K562 (cell line): Measurements from ENCODE around the gene SRP72. TPM values are rescaled to one million over a fixed set of nuclear protein-coding genes. Genes with fewer than 3 reads are reported as not detected.
A peak's percentile ranks its signal among the peaks of the same experiment; 100 is the strongest.

ENCODE experiments used
- CBX3 ChIP-seq, 2 experiments: IDR thresholded peaks; 1 replicate in 1 of 2; 2 replicates in 1 of 2; pipeline ENCODE4 v1.6.1; 2012; ENCODE audit warnings: inconsistent platforms in 2 of 2, low read length in 2 of 2, borderline replicate concordance in 1 of 2, control low read depth in 1 of 2
- CHCHD3 ChIP-seq: fragments of 250-450 bp; sonication (Bioruptor Pico); IDR thresholded peaks from 2 replicates; pipeline ENCODE4 v2.1.2; 2022; ENCODE audit warnings: mild to moderate bottlenecking
- FOXJ2 ChIP-seq: fragments of 200-800 bp; sonication (Bioruptor generic); IDR thresholded peaks from 2 replicates; pipeline ENCODE4 v1.6.1; 2016; ENCODE audit warnings: missing genetic modification characterization, missing compliant biosample characterization
- HNRNPLL ChIP-seq: fragments of 200-400 bp; formaldehyde crosslinking; IDR thresholded peaks from 2 replicates; pipeline ENCODE4 v1.6.1; 2017; ENCODE audit warnings: low read length, low read depth, mild to moderate bottlenecking; ENCODE audit not compliant: poor library complexity, severe bottlenecking
- ILF3 ChIP-seq: fragments of 450-650 bp; IDR thresholded peaks from 2 replicates; pipeline ENCODE4 v1.6.1; 2018; ENCODE audit warnings: antibody characterized with exemption, mild to moderate bottlenecking, moderate library complexity, borderline replicate concordance
- JUNB ChIP-seq: fragments of 450-650 bp; formaldehyde crosslinking; conservative IDR thresholded peaks from 2 replicates; pipeline ENCODE4 v1.4.0; 2020; ENCODE audit warnings: mild to moderate bottlenecking
- KLF10 ChIP-seq: fragments of 250-450 bp; sonication (Bioruptor Pico); IDR thresholded peaks from 2 replicates; pipeline ENCODE4 v1.6.1; 2021; ENCODE audit warnings: matching md5 sums
- LCOR ChIP-seq: sonication (generic); formaldehyde crosslinking; IDR thresholded peaks from 2 replicates; pipeline ENCODE4 v1.8.0; 2022; ENCODE audit warnings: mild to moderate bottlenecking, missing genetic modification reagents
- MTA2 ChIP-seq: fragments of 450-650 bp; IDR thresholded peaks from 2 replicates; pipeline ENCODE4 v1.6.1; 2016; ENCODE audit warnings: low read depth
- NR2C2 ChIP-seq, 2 experiments: fragments of 200-800 bp in 1 of 2; sonication (Bioruptor generic) in 1 of 2; sonication (generic) in 1 of 2; formaldehyde crosslinking in 1 of 2; IDR thresholded peaks; 2 replicates each; pipeline versions ENCODE4 v1.6.1 to v1.8.0; 2016 to 2022; ENCODE audit warnings: mild to moderate bottlenecking in 1 of 2, missing compliant biosample characterization in 1 of 2, missing genetic modification characterization in 1 of 2, missing genetic modification reagents in 1 of 2
- POLR2AphosphoS5 ChIP-seq: IDR thresholded peaks from 2 replicates; pipeline ENCODE4 v1.6.1; 2011; ENCODE audit warnings: mild to moderate bottlenecking, low read depth, low read length, moderate library complexity; ENCODE audit not compliant: control insufficient read depth, insufficient read depth
- RFX7 ChIP-seq: fragments of 250-450 bp; sonication (Bioruptor Pico); IDR thresholded peaks from 2 replicates; pipeline ENCODE4 v1.5.1; 2021; ENCODE audit warnings: mild to moderate bottlenecking
- SNIP1 ChIP-seq: fragments of 450-650 bp; IDR thresholded peaks from 2 replicates; pipeline ENCODE4 v1.7.1; 2017; ENCODE audit warnings: low read depth, mild to moderate bottlenecking
- TAF7 ChIP-seq: fragments of 450-650 bp; IDR thresholded peaks from 2 replicates; pipeline ENCODE4 v1.6.1; 2016; ENCODE audit warnings: missing genetic modification characterization, missing compliant biosample characterization
- TCF7 ChIP-seq: sonication (generic); IDR thresholded peaks from 2 replicates; pipeline ENCODE4 v1.6.1; 2016; ENCODE audit warnings: antibody characterized with exemption, borderline replicate concordance
- ZNF347 ChIP-seq: fragments of 450-650 bp; formaldehyde crosslinking; IDR thresholded peaks from 2 replicates; pipeline ENCODE4 v1.4.0; 2020; ENCODE audit warnings: low read depth, mild to moderate bottlenecking, moderate library complexity
- ZNF57 ChIP-seq: fragments of 450-650 bp; formaldehyde crosslinking; IDR thresholded peaks from 2 replicates; pipeline ENCODE4 v1.4.0; 2020; ENCODE audit warnings: mild to moderate bottlenecking, moderate library complexity
- polyA plus RNA-seq, 8 experiments: library from polyadenylated mRNA; depleted of rRNA in 4 of 8; stranded (reverse) in 5 of 8; unstranded in 3 of 8; fragments of >200 nt; fragmentation: Nextera tagmentation in 2 of 8; fragmentation: Illumina TruSeq in 1 of 8; extraction: Ambion mirVana in 2 of 8; extraction: Trizol in 1 of 8; gene quantifications; 2 replicates each; pipeline versions ENCODE4 v1.2.1 to v1.2.3, GENCODE V29; 2011 to 2014; ENCODE audit warnings: inconsistent platforms in 1 of 8, missing spikeins in 1 of 8
- total RNA-seq, 7 experiments: library from RNA; depleted of rRNA in 6 of 7; stranded (reverse); fragments of >200 nt in 6 of 7; fragmentation: Illumina TruSeq in 2 of 7; extraction: Trizol in 2 of 7; gene quantifications; 2 replicates each; pipeline versions ENCODE4 v1.2.1 to v1.2.3, GENCODE V29; 2011 to 2021; ENCODE audit warnings: low replicate concordance in 1 of 7
- TF ChIP-seq, protein P1 (sequence below): fragments of 250-450 bp; sonication (Bioruptor Pico); IDR thresholded peaks from 2 replicates; pipeline ENCODE4 v1.4.0; 2020; ENCODE audit warnings: borderline replicate concordance
- TF ChIP-seq, protein P2 (sequence below): fragments of 450-650 bp; IDR thresholded peaks from 2 replicates; pipeline ENCODE4 v1.6.1; 2017; ENCODE audit warnings: antibody characterized with exemption
- TF ChIP-seq, protein P3 (sequence below), 2 experiments: IDR thresholded peaks; 2 replicates each; pipeline ENCODE4 v1.6.1; 2012; ENCODE audit warnings: improper control_type of control experiment in 2 of 2, low read depth in 2 of 2, low read length in 2 of 2, borderline replicate concordance in 1 of 2
- TF ChIP-seq, protein P4 (sequence below): sonication (generic); formaldehyde crosslinking; IDR thresholded peaks from 2 replicates; pipeline ENCODE4 v1.5.0; 2020; ENCODE audit warnings: missing genetic modification reagents

Gene SRP72
- total and polyA plus RNA-seq, 9 of the 15 experiments (the other 6 are each of a cell fraction or from before 2014, with no cell fraction given) = 124 to 341 (median 202) TPM

DNA sequence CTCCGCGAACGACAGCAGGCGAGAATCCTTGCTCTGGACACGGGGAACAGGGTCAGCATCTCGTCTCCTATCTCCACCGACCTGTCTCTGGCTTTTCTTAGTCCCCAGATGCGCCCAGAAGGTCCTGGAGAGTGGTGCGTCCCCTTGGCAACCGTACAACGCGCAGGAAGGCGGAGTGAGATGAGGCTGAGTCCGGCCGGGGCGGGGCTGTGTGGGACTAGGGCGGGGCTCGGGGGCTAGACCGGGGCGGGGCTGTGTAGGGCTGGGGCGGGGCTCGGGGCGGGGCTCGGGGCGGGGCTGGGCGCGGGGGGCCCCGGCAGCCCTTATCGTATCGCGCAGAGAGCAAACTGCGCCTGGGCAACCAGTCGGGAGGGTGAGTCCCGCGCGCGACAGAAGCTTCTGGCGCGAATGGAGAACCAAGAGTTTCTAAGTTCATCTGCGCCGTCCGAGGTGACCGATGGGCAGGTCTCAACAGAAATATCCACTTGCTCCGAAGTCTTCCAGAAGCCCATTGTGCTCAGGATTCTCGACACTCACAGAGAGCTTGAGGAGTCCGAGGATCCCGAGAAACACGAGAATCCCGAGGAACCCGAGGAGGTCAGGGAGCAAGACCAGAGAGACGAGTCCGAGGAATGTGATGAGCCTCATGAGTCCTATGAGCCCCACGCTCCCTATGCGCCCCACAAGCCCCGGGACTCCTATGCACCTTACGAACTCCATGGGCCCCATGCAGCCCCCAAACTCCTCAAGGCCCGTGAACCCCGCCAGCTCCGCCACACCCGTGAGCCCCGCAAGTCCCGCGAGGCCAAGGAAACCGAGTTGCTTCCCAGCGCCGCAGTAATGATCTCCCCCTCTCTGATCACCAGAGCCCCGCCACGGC is 63.1 kb downstream of the SRP72 start (continued):
- TF ChIP-seq, protein P1, sequence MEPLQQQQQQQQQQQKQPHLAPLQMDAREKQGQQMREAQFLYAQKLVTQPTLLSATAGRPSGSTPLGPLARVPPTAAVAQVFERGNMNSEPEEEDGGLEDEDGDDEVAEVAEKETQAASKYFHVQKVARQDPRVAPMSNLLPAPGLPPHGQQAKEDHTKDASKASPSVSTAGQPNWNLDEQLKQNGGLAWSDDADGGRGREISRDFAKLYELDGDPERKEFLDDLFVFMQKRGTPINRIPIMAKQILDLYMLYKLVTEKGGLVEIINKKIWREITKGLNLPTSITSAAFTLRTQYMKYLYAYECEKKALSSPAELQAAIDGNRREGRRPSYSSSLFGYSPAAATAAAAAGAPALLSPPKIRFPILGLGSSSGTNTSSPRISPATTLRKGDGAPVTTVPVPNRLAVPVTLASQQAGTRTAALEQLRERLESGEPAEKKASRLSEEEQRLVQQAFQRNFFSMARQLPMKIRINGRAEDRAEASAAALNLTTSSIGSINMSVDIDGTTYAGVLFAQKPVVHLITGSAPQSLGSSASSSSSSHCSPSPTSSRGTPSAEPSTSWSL (CRISPR knock-in tag) = no peak
- TF ChIP-seq ZNF57 (CRISPR knock-in tag) = no peak
- TF ChIP-seq RFX7 (CRISPR knock-in tag) = no peak
- TF ChIP-seq ILF3 = no peak
- TF ChIP-seq HNRNPLL = no peak
- no peak for TF ChIP-seq JUNB
- peak; percentile 70 for TF ChIP-seq TAF7 (tag)
- no peak for TF ChIP-seq MTA2
- TF ChIP-seq CBX3 (IDR thresholded peaks at IDR 0.05; ENCODE audit: borderline replicate concordance in 1 of 2, low read length in 2 of 2) = 0 out of 3 replicates have a peak, but pooled peaks of 1 of the 2 experiments have one; percentile 41
- TF ChIP-seq, protein P2, sequence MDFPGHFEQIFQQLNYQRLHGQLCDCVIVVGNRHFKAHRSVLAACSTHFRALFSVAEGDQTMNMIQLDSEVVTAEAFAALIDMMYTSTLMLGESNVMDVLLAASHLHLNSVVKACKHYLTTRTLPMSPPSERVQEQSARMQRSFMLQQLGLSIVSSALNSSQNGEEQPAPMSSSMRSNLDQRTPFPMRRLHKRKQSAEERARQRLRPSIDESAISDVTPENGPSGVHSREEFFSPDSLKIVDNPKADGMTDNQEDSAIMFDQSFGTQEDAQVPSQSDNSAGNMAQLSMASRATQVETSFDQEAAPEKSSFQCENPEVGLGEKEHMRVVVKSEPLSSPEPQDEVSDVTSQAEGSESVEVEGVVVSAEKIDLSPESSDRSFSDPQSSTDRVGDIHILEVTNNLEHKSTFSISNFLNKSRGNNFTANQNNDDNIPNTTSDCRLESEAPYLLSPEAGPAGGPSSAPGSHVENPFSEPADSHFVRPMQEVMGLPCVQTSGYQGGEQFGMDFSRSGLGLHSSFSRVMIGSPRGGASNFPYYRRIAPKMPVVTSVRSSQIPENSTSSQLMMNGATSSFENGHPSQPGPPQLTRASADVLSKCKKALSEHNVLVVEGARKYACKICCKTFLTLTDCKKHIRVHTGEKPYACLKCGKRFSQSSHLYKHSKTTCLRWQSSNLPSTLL = no peak
- TF ChIP-seq SNIP1 = no peak
- no peak for TF ChIP-seq ZNF347 (CRISPR knock-in tag)
- TF ChIP-seq TCF7 = no peak
- peak; percentile 84 for TF ChIP-seq POLR2AphosphoS5
- no peak for TF ChIP-seq FOXJ2
- TF ChIP-seq, protein P3, sequence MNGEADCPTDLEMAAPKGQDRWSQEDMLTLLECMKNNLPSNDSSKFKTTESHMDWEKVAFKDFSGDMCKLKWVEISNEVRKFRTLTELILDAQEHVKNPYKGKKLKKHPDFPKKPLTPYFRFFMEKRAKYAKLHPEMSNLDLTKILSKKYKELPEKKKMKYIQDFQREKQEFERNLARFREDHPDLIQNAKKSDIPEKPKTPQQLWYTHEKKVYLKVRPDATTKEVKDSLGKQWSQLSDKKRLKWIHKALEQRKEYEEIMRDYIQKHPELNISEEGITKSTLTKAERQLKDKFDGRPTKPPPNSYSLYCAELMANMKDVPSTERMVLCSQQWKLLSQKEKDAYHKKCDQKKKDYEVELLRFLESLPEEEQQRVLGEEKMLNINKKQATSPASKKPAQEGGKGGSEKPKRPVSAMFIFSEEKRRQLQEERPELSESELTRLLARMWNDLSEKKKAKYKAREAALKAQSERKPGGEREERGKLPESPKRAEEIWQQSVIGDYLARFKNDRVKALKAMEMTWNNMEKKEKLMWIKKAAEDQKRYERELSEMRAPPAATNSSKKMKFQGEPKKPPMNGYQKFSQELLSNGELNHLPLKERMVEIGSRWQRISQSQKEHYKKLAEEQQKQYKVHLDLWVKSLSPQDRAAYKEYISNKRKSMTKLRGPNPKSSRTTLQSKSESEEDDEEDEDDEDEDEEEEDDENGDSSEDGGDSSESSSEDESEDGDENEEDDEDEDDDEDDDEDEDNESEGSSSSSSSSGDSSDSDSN (IDR thresholded peaks at IDR 0.05; ENCODE audit: borderline replicate concordance in 1 of 2, low read depth in 2 of 2, low read length in 2 of 2) = no peak
- TF ChIP-seq, protein P4, sequence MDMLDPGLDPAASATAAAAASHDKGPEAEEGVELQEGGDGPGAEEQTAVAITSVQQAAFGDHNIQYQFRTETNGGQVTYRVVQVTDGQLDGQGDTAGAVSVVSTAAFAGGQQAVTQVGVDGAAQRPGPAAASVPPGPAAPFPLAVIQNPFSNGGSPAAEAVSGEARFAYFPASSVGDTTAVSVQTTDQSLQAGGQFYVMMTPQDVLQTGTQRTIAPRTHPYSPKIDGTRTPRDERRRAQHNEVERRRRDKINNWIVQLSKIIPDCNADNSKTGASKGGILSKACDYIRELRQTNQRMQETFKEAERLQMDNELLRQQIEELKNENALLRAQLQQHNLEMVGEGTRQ (CRISPR knock-in tag) = no peak
- TF ChIP-seq CHCHD3 (CRISPR knock-in tag) = no peak
- TF ChIP-seq KLF10 (CRISPR knock-in tag) = no peak
- no peak for TF ChIP-seq LCOR (CRISPR knock-in tag)
- TF ChIP-seq NR2C2 (CRISPR knock-in tag; IDR thresholded peaks at IDR 0.05) = peak; percentile 44; the same call in 1 of the 2 replicates
- peak; percentile 91 for TF ChIP-seq NR2C2 (tag; IDR thresholded peaks at IDR 0.05)
